T-helper 1 cell (primary cell): ENCODE measurements around the gene ASTL.

Experiments
- DNase-seq, 5 donors: peaks; one replicate each; pipeline ENCODE4 v3.0.0-alpha.2; 2012 to 2020

ASTL gene

GRCh38 chr2:96146153-96146880 lies 8.0 kb upstream of the ASTL start:
- peak; percentile 74 to 87 (median 84) for DNase-seq

DNA sequence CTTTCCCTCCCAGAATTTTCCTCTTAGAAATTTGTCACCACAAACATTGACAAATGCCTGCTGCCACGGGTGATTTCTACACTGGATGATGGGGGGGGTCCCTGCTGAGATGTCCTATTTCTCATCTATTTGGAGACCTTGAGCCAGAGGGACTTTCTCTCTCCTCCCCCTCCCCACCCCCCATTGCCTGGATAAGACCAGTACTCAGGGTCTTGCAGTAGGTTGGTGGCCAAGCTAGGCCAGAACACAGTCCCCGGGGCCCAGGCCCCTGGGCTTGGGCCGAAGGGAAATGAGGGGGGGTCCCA lies 7.5 kb upstream of the ASTL start:
- DNase-seq, result no peak

- peak; percentile 81 to 94 (median 86) for DNase-seq
Measured at GRCh38 chr2:96145036-96145847, 6.9 kb upstream of the ASTL start, which contains the start of gene DUSP2. Gene DUSP2 (minus strand): TSS chr2:96145440. CDS start chr2:96145354, 86 bp downstream.

GRCh38 chr2:96144481-96145035 lies 6.3 kb upstream of the ASTL start:
- DNase-seq, result peak; percentile 17 to 53 (median 33)

- peak; percentile 10 to 59 (median 28) for DNase-seq
Measured at GRCh38 chr2:96143848-96144480, 5.7 kb upstream of the ASTL start.

- DNase-seq, result peak; percentile 15 to 31 (median 26)
Measured at GRCh38 chr2:96143231-96143847, 5.0 kb upstream of the ASTL start.

- DNase-seq, result peak; percentile 47 to 66 (median 62)
Measured at GRCh38 chr2:96142217-96143113, 4.2 kb upstream of the ASTL start.

GRCh38 chr2:96141624-96141967 lies 3.3 kb upstream of the ASTL start:
- DNase-seq, result peak in 1 of 5 donors; percentile 5

DNA sequence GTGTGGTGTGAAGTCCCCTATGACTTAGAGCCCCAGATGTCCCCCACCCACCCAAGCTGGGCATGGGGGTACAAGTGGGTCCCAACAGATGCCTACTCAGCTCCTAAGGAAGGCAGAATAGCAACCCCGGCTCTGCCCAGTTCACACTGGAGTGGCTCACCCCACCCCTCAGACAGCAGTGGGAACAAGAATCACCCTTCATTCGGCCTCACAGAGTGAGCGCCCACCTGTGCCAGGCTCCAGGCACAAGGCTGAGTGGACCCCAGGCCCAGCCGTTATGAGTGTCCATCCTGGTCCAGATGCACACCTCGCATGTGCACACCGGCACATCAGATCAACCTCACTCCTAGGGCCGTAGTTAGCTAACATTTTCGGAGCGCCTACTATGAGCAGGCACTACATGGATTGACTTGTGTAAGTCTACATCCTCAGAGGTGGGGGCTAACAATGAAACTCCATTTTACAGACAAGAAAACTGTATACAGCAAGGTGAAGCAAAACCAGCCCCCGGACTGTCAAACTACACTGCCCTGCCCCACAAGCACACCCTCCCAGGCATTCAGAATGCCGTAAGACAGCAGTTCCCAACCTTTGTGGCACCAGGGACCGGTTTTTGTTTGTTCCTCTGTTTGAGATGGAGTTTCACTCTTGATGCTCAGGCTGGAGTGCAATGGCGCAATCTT lies 2.8 kb upstream of the ASTL start:
- peak in 1 of 5 donors; percentile 13 for DNase-seq

DNA sequence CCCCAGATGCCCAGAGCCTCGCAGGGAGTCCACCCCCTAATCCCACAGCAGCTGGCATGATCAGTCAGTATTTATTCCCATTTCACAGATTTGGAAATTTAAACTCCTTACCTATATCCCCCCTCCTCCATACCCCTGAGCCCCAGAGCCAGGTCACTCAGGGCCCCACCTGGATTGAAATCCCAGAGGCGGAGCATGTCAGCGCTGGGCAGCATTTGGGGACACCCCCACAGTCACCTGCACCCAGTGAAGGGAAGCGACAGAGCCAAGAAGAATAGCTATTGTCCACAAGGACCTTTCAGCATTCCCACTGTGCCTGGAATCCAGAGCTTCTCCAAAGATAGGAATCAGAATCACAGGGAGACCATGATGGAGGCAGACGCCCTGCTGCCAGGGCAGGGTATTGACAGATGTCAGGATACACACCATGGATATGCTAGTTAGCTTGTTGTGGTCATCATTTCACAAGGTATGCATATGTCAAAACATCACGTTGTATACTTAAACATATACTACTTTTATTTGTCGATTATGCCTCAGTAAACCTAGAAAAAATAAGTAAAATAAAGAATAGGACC lies 968 bp upstream of the ASTL start:
- no peak for DNase-seq

DNA sequence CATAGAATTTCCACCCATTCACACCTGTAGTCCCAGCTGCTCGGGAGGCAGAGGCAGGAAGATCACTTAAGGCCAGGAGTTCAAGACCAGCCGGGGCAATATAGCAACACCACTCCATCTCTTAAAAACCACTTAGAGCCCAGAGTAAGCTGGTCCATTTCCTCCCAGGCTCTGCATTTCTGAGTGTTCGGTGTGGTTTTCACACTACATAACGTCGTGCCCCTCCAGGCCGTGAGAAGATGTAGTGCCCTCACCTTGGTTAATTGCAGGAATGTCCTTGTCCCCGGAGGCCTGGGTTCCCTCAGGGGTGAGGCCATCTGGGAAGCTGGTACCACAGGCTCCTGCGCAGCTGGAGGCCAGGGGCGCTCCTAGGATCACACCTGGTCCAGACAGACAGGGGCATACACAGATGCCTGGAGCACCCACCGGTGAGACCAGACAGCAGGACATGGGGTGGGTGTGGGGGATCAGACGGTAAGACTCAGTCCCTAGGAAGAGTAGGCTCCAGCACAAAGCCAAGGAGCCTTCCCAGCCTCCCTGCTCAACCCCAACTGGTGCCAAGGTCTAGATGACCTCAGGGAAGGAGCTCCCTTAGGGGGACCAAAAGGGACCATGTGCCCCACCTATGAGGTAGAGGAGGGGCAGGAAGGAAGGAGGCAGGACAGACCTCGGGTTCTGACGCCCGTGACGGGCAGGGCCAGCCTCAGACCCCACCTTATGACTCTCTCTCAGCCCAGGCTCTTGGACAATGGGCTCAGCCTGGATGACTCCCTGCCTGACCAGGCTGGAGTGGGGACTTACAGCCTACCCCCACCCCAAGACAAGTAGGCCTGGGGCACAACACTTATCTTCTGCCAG lies 752 bp downstream of the ASTL start:
- DNase-seq, result no peak

DNA sequence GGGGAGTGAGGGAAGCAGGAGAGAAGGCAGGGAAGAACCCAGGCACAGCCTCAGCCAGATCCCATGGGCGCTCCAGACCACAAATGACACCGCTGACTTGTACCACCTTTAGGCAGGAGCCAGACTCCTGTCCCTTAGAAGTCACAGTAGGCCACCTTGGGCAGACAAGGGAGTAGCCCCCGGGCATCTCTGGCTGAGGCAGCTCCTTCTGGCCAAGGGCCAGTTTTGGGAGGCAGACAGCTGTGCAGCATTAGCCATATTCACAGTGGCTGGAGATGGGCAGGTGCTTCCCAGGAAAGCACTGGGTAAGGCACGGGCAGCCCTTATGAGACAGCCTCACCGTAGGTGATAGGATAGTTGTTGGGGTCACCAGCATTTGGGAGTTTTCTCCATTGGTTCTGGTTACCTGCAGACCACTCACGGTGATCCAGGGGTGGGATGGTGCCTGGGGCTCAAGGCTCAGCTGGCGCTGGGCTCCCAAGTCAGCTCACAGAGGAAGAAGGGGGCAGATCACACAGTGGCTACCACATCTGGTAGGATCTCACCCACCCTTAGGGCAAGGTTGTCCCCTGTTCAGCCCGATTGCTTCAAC lies 2.1 kb downstream of the ASTL start:
- DNase-seq, result no peak

- DNase-seq, result no peak
Measured at GRCh38 chr2:96135621-96136020, 2.7 kb downstream of the ASTL start.

- DNase-seq, result no peak
Measured at GRCh38 chr2:96135171-96135570, 3.1 kb downstream of the ASTL start.

DNA sequence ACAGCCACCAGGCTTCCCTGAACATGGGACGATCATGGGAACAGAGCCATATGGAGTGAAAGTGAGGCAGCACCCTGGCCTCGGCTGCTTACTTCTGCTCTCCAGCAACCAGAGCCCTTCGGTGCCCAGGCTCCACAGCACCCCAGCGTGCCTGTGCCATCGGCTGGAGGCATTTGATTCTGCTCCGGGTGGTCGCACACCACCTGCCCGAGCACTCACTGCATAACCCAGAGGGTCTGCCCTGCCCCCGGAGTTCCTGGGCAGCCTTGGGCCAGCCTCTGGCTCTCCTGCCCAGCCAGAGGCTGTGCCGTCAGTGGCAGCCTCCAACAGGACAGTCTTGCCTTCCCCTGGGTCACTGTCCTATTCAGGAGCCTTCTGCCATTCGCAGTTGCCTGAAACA lies 3.9 kb downstream of the ASTL start:
- DNase-seq, result no peak

DNA sequence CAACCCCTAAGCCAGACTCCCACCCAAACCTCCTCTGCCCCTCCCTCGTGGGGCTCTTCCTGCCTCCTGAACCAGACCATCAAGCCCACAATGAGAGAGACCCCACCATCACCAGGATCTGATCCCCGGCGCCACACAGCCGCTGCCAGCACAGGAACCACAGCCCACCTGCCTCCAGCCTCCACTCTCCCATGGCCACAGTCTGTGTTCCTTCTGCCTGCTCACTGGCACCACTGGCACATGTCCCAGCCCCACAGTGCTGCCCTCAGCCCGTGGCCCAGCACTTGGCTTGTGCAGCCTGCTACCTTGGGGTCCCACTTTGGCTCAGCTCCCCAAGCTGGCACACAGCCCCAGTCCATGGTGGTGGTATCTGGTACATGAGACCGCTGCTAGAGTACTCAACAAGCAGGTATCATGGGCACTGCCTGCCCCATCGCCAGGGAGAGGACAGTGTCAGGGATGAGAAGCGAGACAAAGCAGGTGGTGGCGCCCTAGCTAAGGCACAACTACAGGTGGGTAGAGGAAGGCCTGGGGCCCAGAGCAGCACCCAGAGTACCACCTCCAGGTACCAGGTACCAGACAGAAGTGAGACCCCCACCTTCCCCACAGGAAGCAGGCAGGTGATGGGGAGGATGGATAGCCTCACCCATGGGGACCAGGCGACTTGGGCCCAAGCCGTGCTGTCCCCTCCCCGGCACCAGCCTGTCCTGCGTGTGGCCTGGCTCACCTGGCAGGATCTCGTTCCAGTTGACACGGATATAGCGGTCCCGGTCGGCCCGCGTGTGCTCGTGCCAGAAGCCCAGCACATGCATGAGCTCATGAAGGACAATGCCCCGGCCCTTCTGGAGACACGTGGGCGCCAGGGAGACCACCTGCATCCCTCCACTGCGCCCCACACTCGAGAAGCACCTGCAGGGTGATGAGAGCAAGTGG lies 6.2 kb downstream of the ASTL start:
- DNase-seq, result no peak

DNA sequence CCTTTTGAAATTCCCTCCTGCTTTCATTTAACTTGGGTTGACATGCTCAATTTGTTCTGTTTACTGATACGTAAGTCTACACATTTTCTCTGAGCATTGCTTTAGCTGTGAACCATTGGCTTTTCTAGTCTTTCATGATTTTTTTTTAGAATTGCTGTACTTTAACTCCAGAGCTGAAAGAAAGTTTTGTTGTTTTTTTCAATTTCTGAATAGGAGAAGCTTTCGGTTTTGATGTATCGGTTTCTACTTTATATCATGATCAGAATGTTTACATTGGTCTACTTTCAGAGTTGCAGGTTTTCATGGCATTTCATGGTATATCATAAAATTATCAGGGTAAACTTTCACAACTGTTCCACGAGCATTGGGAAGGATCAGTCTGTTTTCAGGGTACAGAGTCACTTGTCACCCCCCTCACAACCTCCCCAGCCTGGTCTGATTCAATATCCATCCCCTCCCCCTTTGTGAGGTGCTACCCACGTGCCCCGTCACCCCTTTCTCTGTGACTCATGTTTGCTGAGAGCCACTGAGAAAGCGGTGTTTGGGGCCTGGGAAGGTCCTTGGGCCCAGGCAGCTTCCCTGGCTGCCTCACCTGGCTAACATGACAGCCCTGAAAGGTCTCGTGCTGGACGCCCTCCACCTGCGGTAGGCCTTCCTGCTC lies 7.0 kb downstream of the ASTL start:
- DNase-seq, result peak in 1 of 5 donors; percentile 42

GRCh38 chr2:96130483-96130882 lies 7.8 kb downstream of the ASTL start:
- no peak for DNase-seq
